Right ventricle myocardium superior (tissue), 1 donor: ENCODE results near the gene DNM2. TPM values are rescaled to one million over a fixed set of nuclear protein-coding genes. Genes with fewer than 3 reads are reported as not detected.
"Not testable (repeated sequence)": the region's sequence is repeated elsewhere in the genome, so short reads cannot be mapped to it uniquely, and the experiment has no call there.

Source experiments
- ATAC-seq: fragments of 200-7000 bp; cut with Tn5 transposase; one replicate; pipeline ENCODE4 v1.9.1; 2020; ENCODE audit warnings: mild to moderate bottlenecking; ENCODE audit not compliant: poor library complexity
- DNase-seq: peaks from one replicate; pipeline ENCODE4 v3.0.0-alpha.2; 2020
- intact Hi-C: fragments of 100-400 bp; cut with DNase I; formaldehyde crosslinking; loops from one replicate; pipeline ENCODE4 v1.11.2; 2022
- total RNA-seq: library from RNA; stranded (reverse); fragmentation: NEBNext Ultra II Directional; extraction: Animal tissue kit (Norgen Biotek cat#: 25700); gene quantifications from one replicate; pipeline ENCODE4 v1.2.1, GENCODE V29; 2021
- donor health status: DM: no; HTN: yes; CAD: no; lungs with severe emphysema.

Gene DNM2
- total RNA-seq, 1 donor from 2014 or later = 180 TPM

DNA sequence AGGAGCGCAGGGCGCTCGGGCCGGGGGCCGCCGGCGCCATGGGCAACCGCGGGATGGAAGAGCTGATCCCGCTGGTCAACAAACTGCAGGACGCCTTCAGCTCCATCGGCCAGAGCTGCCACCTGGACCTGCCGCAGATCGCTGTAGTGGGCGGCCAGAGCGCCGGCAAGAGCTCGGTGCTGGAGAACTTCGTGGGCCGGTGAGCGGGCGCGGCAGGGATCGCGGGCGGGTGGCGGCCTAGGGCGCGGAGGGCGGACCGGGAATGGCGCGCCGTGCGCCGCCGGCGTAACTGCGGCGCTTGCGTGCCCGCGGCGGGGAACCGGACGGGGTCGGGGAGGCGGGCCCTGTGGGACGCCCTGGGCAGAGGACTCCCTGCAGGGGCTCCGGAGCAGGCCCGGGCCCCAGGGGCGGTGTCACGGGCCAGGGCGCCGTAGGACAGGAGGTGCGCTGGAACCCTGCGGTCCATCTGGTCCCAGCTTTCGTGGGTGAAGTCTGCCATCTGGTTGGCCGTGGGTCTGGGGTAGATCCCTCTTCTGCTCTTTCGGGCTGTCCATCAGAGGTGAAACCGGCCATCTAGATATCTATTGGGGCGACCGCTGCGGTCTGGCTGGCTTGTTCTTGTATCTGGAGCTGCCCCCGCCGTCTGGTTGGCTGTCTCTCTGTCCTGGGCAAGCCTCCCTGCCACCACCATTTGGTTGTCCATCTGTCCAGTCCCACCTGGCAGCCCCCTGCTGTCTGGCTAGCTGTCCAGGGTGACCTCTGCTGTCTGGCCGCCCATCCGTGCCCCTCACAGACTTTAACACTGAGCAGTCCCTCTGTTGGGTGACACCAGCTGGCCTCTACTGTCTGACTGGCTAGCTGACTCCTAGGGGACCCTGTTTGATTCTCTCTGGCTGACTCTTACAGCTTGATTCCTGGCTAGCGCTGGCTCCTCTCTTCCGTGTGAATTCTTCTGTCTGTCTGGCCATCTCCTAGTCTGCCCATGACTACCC, 622 bp downstream of the DNM2 start:
- intact Hi-C loops = loop anchor here (2.0 kb wide), 1 partner anchor 50 kb away; no protein-coding TSS in a partner anchor
- peak; percentile 66 for DNase-seq
- ATAC-seq = peak; percentile 47

DNA sequence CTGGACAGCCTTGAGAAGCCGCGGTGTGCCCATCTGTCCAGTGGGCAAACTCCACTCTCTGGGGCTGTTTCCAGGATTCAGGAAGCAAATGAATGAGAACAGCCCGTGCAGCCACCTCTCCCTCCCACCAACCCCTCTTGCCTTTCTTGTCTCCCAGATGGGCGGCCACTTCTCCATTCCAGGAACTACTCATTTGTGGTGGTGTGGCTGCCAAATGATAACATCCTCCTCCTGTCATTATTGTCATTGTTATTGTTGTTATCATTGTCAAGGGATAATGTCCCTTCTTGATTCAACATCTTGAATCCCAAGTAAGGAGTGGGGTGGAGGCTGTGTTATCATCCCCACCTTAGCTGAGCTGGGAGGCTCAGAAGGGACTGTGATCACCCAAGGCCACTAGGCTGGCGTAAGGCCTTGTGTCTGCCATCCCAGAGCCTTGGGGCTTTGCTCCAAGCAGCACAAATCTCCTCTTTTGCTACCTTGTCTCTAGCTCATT, 1.6 kb downstream of the DNM2 start:
- intact Hi-C loops = loop anchor here (2.0 kb wide), 1 partner anchor 49 kb away; no protein-coding TSS in a partner anchor
- DNase-seq = no peak
- ATAC-seq = no peak

DNA sequence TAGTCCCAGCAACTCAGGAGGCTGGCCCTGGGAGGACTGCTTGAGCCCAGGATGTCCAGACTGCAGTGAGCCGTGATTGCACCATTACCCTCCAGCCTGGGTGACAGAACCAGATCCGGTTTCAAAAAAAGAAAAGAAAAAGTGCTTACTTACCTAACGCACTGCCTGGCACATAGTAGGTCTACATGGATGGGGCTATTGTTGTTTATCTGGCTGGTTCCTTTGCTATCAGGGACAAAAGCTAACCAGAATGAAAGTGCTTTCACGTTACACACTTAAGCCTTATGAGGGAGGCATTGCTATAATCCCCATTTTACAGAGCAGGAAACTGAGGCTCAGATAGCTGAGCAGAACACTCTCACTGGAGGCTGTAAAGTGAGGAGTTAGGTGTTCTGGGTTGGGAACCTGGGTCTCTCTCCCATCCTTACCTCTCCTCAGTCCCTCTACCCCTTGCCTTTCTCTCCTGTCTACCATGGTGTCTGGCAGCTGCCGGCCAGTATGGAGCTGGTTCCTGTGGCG, 2.8 kb downstream of the DNM2 start:
- ATAC-seq (no peak), DNase-seq (no peak)
- intact Hi-C loops = no loop called here

DNA sequence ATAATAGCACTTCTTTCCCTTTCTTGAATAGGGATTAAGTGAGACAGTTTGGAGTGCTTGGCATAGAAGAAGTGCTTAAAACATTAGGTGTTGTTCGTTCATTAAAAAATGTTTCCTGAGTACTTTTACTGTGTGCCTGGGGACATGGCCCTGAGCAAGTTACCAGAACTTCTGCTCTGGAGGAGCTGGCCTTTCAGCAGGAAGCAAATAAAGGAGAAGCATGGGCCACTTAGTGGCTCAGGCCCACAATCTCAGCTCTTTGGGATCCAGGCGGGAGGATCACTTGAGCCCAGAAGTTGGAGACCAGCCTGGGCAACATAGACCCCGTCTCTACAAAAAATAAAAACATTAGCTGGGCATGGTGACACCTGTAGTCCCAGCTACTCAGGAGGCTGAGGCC, 5.7 kb downstream of the DNM2 start:
- intact Hi-C loops = no loop called here
- ATAC-seq = no peak

DNA sequence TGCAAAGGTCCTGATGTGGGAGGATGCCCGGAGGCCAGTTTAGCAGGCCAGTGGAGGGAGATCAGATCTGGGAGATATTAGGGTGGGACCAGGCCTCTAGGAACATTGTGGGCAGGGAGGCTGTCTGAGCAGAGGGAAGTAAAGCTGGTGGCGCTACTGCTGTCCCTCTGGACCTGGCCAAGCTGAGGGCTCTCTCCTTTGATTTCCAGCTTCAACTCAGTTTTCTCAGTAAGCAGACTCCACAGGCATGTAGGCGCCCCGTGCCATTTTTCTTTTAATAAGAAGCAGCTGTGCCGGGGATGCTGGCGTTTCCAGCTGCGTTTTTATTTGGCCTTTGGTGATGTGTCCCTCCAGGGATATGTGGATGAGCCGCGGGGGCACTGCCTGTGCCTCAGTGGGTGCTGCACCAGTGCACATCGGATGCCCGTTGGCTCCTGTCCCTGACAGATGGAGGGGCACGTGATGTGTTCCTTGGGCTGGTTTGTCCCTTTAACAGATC, 6.7 kb downstream of the DNM2 start:
- intact Hi-C loops = no loop called here
- ATAC-seq = no peak
- no peak for DNase-seq

More for the DNA sequence above, 5.7 kb downstream of the DNM2 start:
- no peak for DNase-seq

DNA sequence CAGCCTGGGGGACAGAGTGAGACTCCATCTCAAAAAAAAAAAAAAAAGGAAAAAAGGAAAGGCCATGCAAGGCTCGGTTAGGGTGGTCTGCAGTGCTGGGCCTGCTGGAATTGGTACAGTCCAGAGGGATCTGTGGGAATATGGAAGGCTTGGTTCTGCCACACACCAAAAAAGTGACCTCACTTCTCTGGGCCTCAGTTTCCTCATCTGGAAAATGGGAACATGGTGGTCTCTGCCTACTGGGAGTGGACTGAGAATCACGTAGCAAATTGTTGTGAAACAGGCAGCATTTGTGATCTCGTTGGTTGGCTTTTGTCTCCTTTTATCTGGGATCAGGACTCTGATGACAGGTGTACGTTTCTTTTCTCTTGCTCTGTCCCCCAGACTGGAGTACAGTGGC, 7.5 kb downstream of the DNM2 start:
- intact Hi-C loops = no loop called here
- no peak for ATAC-seq
- no peak for DNase-seq

DNA sequence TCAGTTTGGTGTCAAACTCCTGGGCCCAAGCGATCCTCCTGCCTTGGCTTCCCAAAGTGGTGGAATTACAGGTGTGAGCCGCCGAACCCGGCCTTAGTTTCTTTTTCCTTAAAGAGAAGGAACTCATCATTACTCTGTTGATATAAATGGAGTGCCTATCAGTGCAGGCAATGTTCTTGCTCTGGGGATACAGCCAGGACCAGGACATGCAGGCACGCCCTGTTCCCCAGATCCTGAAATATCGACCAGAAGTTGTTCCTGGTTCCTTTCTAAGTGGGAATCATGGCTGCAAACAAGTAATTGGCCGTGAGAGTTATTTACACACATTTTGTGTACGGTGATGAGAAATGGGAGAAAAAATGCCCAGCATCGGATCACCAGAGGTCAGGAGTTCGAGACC, 8.4 kb downstream of the DNM2 start:
- peak; percentile 74 for ATAC-seq
- DNase-seq = no peak
- intact Hi-C loops = no loop called here

DNA sequence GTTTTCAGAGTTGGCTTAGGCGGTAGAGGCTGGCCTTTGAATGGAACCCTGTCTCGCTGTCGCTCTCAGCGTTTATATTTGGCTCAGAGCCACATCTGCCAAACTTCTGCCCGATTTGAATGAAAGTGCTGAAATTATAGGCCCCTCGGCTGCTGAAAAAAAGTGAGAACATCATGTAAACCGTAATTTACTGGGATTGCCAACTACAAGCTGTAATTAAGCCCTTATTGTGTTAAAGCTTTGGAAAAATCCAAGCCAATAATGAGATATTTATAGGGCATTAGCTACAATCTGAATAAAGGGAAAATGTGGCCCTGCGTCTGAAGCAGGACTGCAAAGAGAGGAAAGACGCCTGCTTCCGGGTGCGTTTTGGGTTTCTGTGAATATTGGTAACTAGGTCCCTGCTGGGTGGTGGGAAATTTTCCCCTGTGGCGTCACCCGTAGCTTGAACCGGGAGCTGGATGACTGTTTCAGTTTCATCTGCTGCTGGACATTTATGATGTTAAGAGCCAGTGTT, 9.9 kb downstream of the DNM2 start:
- DNase-seq (no peak), ATAC-seq (no peak)
- intact Hi-C loops = no loop called here

DNA sequence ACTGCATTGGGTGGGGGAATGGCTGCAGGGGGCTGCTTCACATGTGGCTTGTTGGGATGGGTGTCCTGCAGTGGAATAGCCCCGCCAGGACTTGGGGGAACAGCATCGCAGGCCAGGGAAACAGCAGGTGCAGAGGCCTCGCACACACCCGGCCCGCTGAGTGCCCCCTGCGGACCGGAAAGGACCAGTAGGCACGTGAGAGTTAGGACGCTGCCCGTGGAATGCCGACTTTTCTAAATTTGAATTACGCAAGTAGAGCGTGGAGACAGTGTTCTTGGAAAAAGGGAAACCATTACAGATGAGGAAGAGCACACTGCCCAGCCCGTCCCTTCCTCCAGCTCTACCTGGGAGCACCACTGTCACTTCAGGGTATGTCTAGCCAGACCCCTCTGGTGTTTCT, 11.5 kb downstream of the DNM2 start:
- peak; percentile 56 for DNase-seq
- no peak for ATAC-seq
- intact Hi-C loops = no loop called here

DNA sequence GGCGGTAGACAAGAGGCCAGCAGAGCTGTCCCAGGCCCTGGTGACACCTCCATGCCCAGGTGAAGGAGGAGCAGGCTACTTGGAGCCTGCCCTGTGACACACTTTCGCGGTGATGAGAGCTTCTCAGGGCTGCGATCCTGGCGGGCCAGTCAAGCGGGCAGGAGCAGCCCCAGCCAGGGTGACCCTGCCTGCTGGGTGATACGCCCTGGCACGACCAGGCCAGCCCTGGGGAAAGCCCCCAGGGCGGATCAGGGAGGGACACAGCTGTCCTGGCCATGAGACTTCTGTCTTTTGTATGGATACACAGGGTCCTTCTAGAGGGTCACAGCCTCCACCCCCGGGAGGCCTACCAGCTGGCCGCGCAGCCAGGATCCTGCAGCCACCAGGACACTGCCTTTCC, 13.1 kb downstream of the DNM2 start:
- DNase-seq (peak; percentile 56), ATAC-seq (peak; percentile 63)
- intact Hi-C loops = no loop called here

DNA sequence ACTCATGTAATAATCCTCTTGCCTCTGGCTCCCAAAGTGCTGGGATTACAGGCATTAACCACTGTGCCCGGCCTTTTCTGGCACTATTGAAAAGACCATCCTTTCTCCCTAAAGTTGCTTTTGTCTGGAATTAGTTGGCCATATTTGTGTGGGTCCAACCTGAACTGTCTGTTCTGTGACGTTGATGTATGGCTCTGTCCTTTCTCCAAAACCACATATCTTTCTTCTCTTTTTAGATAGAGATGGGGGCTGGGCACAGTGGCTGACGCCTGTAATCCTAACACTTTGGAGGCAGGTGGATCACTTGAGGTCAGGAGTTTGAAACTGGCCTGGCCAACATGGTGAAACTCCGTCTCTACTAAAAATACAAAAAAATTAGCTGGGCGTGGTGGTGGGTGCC, 17.9 kb downstream of the DNM2 start:
- no peak for ATAC-seq
- intact Hi-C loops = no loop called here
- DNase-seq = no peak

DNA sequence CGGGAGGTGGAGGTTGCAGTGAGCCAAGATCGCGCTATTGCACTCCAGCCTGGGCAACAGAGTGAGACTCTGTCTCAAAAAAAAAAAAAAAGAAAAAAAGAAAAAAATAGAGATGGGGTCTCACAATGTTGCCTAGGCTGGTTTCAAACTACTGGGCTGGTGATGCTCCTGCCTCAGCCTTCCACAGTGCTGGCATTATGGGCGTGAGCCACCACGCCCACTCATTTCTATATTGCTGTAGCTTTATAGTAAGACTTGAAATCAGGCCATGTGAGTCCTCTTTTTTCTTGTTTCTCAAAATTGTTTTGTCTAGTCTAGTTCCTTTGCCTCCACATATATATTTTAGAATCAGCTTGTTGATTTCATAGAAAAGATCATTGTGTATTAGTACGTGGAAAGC, 18.3 kb downstream of the DNM2 start:
- no peak for DNase-seq
- intact Hi-C loops = no loop called here
- no peak for ATAC-seq

DNA sequence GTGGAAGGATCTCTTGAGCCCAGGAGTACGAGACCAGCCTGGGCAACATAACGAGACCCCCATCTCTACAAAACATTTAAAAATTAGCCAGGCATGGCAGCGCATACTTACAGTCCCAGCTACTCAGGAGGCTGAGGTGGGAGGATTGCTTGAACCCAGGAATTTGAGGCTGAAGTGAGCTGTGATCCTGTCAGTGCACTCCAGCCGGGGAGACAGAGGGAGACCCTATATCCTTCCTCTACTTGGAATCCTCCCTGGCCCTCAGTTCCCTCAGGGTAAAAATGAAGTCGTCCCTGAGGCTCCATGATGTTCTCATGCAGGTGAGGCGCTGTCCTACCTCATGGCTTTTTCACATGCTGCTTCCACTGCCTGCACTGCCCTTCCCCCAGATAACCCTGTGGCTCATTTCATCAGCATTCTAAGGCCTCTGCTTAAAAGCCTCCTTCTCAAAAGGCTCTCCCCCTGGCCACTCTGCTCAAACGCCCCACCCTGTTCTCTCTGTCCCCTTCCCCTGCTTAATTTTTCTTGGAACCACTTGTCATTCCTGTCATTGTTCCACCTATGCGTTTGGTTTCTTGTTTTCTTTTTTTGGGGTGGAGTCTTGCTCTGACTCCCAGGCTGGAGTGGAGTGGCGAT, 19.2 kb downstream of the DNM2 start:
- intact Hi-C loops = no loop called here
- peak; percentile 23 for ATAC-seq
- DNase-seq = no peak

DNA sequence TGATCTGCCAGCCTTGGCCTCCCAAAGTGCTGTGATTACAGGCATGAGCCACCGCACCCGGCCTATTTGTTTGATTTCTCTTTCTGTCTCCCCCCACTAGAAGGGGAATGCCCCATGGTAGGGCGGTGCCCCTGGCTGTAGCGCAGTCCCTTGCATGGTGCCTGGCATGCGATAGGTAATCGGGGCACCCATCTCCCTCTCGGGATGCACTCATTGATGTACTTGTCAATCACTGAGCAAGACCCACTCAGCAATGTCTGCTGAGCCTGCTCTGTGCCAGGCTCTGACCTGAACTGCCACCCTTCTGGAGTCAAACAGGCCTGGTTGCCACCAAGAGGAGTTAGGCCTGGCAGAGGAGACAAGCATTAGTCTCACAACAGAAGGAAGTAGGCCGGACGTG, 19.8 kb downstream of the DNM2 start:
- ATAC-seq = no peak
- DNase-seq = no peak
- intact Hi-C loops = no loop called here

DNA sequence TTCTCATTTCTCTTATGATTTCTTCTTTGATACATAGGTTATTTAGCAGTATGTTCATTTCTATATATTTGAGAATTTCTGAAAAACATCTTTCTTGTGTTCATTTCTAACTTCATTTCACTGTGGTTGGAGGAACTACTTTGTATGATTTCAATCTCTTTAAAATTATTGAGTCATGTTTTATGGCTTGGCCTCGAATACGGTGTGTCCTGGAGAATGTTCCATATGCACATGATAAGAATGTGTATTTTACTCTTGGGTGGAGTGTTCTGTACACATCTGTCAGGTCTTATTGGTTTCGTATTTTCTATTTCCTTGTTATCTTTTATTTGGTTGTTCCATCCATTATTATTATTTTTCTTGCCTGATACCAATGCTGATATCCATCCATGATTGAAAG, 22.9 kb downstream of the DNM2 start:
- intact Hi-C loops = no loop called here

DNA sequence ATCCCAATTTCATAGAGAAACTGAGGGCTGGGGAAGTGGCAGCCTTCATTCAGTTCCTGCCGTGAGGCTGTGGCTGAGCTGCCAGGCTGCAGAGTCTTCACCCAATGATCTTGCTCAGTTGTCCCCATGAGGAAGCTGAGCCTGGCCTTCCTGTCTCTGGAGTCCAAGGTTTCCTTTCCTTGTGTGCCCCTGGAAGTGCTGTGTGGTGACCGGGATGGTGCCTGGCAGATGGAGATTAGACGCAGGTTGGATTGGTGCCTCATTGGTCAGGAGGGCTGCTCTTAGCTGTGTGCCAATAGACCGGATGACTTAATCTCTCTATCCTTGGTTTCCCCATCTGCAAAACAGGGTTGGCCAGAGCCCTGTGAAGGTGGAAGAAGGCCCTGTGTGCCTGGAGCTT, 24.6 kb downstream of the DNM2 start:
- ATAC-seq (peak; percentile 23), DNase-seq (no peak)
- intact Hi-C loops = no loop called here

More for the DNA sequence above, 22.9 kb downstream of the DNM2 start:
- DNase-seq = no peak
- no peak for ATAC-seq

DNA sequence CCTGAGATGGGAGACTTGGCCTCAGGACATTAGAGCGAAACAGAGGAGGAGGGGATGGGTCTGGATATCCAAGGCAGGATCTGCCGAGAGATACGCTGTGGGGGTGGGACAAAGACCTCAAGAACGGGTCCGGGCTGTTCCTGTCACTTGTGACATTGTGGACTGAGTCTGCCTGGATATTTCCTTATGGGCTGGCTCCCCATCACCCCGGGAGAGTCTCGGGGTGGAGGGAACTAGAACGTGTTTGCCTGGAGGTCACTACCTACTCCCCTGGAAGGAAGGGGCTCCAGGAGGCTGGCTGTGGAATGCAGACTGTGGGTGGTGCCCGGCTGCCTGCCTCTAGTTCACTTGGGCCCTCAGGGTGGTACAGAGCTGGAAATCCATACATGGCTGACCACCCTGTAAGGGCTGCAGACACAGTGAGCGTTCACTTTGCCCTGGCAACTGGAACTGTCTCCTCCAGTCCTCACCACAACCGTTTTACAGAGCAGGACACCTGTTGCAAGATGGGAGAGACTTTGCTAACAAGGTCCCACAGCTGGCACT, 26.4 kb downstream of the DNM2 start:
- no peak for ATAC-seq

DNA sequence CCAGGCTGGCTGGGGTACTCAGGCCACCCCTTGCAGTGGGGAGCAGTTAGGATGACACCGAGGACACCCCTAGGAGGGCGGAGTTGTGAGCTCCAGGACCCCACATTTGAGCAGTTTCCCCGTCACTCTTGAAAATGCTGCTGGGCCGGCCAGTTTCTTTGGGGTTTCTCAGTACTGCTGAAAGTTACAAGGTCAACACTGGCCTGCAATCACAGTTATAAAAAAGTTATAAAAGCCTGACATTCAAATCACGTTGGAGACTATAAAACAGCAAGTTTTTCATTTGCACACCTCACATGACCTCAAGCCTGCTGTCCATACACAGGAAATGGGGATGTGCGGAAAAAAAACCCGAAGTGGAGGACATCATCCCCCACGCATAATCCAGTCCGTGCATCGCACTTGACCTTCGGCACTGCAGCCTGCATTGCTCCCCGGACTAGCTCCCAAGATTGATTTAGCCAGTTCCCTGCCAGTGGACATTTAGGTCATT, 27.0 kb downstream of the DNM2 start:
- no peak for DNase-seq
- ATAC-seq = peak; percentile 8
- intact Hi-C loops = no loop called here

More for the DNA sequence above, 26.4 kb downstream of the DNM2 start:
- DNase-seq = no peak
- intact Hi-C loops = no loop called here

DNA sequence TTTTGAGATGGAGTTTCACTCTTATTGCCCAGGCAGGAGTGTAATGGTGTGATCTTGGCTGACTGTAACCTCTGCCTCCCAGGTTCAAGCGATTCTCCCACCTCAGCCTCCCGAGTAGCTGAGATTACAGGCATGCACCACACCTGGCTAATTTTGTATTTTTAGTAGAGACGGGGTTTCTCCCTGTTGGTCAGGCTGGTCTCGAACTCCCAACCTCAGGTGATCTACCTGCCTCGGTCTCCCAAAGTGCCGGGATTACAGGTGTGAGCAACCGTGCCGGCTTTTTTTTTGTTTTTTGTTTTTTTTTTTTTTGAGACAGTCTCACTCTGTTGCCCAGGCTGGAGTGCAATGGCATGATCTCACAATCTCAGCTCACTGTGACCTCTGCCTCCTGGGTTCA, 28.6 kb downstream of the DNM2 start:
- ATAC-seq, intact Hi-C loops, DNase-seq: not testable (repeated sequence)
